GM10847 (cell line): ENCODE measurements around the gene SURF2.

Source experiments
- POLR2A ChIP-seq: IDR thresholded peaks from 2 replicates; pipeline ENCODE4 v1.6.1; 2011; ENCODE audit not compliant: insufficient read length; ENCODE audit errors: extremely low read depth

SURF2 gene

GRCh38 chr9:133362359-133363044 is 6.2 kb downstream of the SURF2 start:
- no peak for TF ChIP-seq POLR2A

- TF ChIP-seq POLR2A: no peak
Measured at GRCh38 chr9:133366435-133366834, 10.1 kb downstream of the SURF2 start.

GRCh38 chr9:133367221-133367620 is 10.9 kb downstream of the SURF2 start:
- no peak for TF ChIP-seq POLR2A

GRCh38 chr9:133367778-133368177 is 11.4 kb downstream of the SURF2 start:
- no peak for TF ChIP-seq POLR2A

GRCh38 chr9:133368249-133368881 is 12.0 kb downstream of the SURF2 start:
- TF ChIP-seq POLR2A: no peak

GRCh38 chr9:133369422-133369821 is 13.1 kb downstream of the SURF2 start:
- TF ChIP-seq POLR2A: no peak

- no peak for TF ChIP-seq POLR2A
Measured at GRCh38 chr9:133369933-133370332, 13.6 kb downstream of the SURF2 start.

GRCh38 chr9:133370685-133371084 is 14.3 kb downstream of the SURF2 start:
- TF ChIP-seq POLR2A: no peak

GRCh38 chr9:133371261-133371711 is 14.9 kb downstream of the SURF2 start:
- no peak for TF ChIP-seq POLR2A

- no peak for TF ChIP-seq POLR2A
Measured at GRCh38 chr9:133372144-133372543, 15.8 kb downstream of the SURF2 start.

GRCh38 chr9:133374612-133375115 is 18.3 kb downstream of the SURF2 start:
- TF ChIP-seq POLR2A: no peak

- no peak for TF ChIP-seq POLR2A
Measured at GRCh38 chr9:133375116-133375723, 18.9 kb downstream of the SURF2 start.

GRCh38 chr9:133375724-133376654 is 19.6 kb downstream of the SURF2 start, which contains the start of the genes STKLD1 and SURF4:
TSS of gene STKLD1 (plus strand) at chr9:133376366. CDS start at chr9:133376474, 108 bp downstream.
TSS of gene SURF4 (minus strand) at chr9:133376060. CDS start at chr9:133375969, 91 bp downstream.
- TF ChIP-seq POLR2A: peak; percentile 87

- TF ChIP-seq POLR2A: no peak
Measured at GRCh38 chr9:133377721-133378216, 21.4 kb downstream of the SURF2 start.
